GM21619 (cell line): ENCODE measurements around the gene TPRG1L.
"Not testable (repeated sequence)": the region's sequence is repeated elsewhere in the genome, so short reads cannot be mapped to it uniquely, and the experiment has no call there.

Experiments used
- ATAC-seq: cut with Tn5 transposase; IDR thresholded peaks from one replicate; pipeline ENCODE4 v1.9.1; 2021; ENCODE audit not compliant: unreplicated experiment

Gene TPRG1L

DNA sequence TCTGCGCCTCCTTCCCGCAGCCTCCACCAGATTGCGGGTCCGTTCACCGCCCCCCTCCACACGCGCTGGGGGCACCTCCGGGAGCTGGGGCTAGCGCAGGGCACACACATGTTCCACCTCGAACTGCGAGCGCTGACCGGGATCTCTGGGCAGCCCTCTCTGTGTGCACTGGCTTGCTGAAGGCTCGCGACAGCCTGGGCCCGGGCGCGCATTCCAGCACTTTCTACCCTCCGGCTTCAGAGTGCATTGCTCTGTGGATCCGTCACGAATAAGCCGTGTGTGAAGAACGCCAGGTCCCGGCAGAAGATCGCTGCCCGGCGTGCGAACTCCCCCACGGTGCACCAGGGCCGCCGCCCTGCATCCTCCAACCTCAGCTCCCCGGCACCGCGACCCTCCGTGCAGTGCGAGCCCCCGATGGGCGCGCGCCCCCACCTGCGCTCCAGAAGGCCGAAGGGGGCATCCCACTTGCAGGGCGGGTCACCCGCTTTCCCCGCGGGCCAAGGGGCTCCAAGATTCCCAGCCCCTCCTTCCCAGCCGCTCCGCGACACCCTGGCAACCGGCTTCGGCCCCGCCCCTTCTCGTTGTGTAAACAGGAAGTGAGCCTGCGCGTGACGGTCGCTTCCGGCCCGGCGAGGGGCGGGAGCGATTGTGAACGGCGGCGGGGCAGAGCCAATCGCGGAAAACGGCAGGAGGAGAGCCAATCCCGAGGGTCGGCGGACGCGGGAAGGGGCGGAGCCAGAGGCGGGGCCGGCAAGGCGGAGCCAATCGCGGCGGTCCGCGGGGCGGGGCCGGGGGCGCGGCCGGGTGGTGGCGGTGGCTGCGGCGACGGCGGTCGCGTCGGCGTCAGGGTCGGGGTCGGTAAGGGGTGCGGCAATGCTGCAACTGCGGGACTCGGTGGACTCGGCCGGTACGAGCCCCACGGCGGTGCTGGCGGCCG lies at the start of gene TPRG1L:
Gene TPRG1L, plus strand, starts transcription at position 816 of the 937 bp plus-strand sequence. Its CDS starts 58 bp downstream, at position 874.
- peak; percentile 93 for ATAC-seq

- ATAC-seq: not testable (repeated sequence)
Measured at GRCh38 chr1:3575515-3575914, 49.3 kb upstream of the TPRG1L start.

DNA sequence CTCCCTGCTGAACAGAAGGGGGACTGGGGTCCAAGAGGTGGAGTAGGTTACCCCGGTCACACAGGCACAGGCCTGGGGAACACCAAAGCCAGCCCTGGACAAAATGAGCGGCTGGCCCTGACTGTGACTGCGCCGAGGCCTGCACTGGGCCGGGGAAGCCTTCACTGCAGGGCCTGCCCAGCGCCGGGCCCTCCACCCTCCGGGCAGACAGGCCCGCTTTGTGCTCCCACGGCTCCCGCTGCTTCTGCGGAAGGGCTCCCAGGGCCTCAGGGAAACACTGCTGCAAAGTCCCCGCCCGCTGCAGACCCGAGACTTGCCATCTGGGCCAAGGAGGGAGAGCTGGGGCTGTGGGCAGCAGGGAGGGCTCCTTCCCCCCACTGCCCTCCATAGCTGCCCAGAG lies 48.8 kb upstream of the TPRG1L start:
- no peak for ATAC-seq

- ATAC-seq: no peak
Measured at GRCh38 chr1:3577300-3577699, 47.5 kb upstream of the TPRG1L start.

GRCh38 chr1:3577711-3578432 lies 46.9 kb upstream of the TPRG1L start:
- ATAC-seq: no peak

DNA sequence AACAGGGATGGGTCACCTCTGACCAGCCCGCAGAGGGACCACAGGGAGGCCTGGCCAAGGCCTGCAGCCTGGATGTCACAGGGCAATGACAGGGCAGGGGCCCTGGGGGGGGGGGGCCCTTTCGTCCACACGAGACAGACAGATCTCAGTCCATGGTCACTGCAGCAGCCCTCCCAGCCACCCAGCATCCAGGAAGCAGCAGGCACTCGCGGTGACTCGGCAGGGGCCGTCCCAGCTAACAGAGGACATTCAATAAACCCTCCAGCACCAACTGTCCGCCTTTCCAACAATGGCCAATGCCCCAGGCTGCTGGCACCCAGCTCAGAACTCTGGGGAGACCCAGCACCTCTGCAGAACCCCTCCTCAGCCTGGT lies 46.4 kb upstream of the TPRG1L start:
- ATAC-seq: no peak

GRCh38 chr1:3578906-3579305 lies 45.9 kb upstream of the TPRG1L start:
- ATAC-seq: no peak

DNA sequence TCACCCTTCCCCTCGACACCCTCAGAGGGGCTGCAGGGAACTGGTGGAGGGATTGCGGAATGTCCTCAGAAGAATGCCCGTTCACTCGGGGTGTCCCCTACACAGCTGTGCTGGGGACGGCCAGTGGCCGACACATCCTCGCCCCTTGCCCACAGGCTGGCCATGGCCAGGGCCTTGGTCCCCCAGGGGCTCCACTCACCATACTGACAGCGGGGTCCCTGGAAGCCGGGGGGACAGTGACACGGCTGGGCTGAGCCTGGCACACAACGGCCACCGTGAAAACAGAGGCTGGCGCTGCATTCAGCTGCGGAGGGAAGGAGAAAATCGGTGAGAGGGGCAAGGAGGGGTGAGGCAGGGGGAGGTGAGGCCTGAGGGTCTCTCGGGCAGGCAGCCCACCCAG lies 45.2 kb upstream of the TPRG1L start:
- no peak for ATAC-seq

DNA sequence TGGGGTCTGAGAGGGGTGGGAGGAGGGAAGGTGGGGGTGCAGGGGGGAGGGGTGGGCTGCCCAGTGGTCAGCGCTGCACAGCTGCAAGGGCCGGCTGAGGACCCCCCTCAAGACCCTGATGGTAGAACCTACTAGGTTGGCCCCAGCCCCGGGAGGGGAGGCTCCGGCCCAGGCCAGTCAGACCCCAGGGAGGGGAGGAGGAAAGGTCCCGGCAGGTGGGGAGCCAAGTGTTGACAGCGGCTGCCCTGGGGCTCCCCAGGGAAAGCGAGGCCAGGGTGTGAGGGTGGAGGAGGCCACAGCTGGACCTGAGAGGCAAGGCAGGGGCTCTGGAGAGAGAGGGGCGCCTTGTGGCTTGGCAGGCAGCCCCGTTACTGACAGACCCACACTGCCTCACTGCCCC lies 44.6 kb upstream of the TPRG1L start:
- ATAC-seq: no peak

- no peak for ATAC-seq
Measured at GRCh38 chr1:3581296-3582036, 43.3 kb upstream of the TPRG1L start.

DNA sequence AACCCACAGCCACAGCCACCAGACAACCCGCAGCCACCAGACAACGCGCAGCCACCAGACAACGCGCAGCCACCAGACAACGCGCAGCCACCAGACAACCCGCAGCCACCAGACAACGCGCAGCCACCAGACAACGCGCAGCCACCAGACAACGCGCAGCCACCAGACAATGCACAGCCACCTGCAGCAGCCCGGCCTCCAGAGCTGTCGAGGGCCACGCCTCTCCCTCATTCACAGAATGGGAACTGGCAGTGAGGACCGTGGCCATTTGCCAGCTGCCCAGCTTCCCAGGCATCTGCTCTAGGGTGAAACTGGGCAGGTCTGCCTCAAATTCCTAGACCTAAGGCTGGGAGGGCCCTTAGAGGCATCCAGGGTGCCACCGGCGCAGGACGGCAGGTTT lies 41.1 kb upstream of the TPRG1L start:
- ATAC-seq: not testable (repeated sequence)

DNA sequence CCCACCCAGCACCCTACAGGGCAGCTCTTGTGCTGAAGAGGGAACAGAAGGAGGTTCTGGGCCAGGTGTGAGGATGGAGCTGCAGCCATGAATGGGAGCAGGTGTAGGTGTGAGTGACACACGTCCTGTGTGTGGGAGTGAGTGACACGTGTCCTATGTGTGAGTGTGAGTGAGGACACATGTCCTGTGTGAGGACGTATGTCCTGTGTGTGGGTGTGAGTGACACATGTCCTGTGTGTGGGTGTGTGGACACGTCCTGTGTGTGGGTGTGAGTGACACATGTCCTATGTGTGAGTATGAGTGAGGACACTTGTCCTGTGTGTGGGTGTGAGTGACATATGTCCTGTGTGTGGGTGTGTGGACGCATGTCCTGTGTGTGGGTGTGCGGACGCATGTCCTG lies 39.9 kb upstream of the TPRG1L start:
- ATAC-seq: no peak

GRCh38 chr1:3585353-3585868 lies 39.4 kb upstream of the TPRG1L start:
- not testable (repeated sequence) for ATAC-seq

- no peak for ATAC-seq
Measured at GRCh38 chr1:3585940-3586568, 38.8 kb upstream of the TPRG1L start.

GRCh38 chr1:3586986-3587759 lies 37.6 kb upstream of the TPRG1L start:
- no peak for ATAC-seq

DNA sequence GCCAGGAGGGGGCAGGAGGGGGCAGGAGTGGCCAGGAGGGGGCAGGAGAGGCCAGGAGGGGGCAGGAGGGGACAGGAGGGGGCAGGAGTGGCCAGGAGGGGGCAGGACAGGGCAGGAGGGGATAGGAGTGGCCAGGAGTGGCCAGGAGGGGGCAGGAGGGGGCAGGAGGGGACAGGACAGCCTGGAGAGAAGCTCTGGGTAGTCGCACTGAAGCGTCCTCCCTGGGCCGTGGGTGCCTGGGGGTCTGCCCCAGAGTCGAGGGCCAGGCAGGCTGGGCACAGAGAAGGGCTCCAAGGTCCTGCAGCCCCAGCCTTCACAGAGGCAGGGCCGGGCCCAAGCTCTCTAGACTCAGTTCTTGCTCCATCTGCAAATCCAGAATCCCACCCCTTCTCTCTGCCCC lies 36.4 kb upstream of the TPRG1L start:
- no peak for ATAC-seq

GRCh38 chr1:3590139-3590763 lies 34.6 kb upstream of the TPRG1L start:
- ATAC-seq: no peak

DNA sequence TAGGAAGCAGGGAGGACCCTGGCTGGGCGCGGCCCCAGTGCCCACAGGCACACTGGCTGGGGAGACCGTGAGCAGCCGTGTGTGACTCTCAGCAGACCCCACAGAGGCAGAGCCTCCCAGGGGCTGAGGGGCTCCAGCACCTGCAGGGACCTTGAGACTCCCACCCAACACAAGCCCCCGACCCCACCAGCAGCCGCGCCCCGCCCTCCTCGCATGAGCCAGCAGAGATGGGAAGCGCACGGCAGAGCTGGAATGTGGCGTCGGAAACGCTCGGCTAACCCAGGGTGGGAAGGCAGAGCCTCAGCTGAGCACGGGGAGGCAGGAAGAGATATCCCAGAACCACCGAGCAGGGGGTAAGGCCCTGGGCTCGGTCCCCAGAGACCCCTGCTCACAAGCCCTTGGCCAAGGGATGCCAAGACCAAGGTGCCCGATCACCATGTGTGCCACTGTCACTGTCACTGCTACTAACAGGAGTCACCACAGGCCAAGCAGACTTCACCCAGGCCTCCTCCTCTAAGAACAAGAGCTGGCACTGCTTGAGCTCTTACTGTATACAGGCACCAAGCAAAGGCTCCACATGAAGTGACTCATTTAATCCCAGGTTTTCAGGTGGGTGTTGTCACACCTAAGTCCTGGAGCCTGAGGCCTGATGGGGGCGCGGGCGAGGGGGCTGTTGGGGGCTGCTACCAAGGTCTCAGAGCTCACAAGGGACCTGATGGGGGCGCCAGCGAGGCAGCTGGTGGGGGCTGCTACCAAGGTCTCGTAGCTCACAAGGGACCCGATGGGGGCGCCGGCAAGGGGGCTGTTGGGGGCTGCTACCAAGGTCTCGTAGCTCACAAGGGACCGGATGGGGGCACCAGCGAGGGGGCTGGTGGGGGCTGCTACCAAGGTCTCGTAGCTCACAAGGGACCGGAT lies 33.6 kb upstream of the TPRG1L start:
- ATAC-seq: no peak
